ENCODE results near the gene NHS.

DNA sequence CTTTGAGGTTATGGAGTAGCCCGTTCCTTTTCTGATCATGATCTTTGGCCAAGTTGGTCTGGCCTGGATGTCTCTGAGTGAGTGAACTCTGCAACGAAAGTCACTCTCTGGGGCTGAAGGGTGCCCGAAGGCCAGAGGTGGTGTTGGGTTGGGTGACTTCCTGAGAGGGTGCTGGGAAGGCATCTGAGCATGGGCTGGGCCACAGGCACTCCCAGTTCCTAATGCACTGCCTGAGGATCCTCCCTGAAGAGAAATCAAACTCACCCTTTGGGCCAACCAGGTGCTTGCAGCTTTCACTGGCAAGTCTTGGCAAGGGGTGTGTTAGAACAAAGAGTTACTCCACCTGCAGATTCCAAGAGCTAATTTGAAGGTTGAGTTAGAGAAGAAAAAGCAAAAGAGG, 295.9 kb downstream of the NHS start:
- TF ChIP-seq, protein P1, sequence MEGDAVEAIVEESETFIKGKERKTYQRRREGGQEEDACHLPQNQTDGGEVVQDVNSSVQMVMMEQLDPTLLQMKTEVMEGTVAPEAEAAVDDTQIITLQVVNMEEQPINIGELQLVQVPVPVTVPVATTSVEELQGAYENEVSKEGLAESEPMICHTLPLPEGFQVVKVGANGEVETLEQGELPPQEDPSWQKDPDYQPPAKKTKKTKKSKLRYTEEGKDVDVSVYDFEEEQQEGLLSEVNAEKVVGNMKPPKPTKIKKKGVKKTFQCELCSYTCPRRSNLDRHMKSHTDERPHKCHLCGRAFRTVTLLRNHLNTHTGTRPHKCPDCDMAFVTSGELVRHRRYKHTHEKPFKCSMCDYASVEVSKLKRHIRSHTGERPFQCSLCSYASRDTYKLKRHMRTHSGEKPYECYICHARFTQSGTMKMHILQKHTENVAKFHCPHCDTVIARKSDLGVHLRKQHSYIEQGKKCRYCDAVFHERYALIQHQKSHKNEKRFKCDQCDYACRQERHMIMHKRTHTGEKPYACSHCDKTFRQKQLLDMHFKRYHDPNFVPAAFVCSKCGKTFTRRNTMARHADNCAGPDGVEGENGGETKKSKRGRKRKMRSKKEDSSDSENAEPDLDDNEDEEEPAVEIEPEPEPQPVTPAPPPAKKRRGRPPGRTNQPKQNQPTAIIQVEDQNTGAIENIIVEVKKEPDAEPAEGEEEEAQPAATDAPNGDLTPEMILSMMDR (IDR thresholded peaks at IDR 0.05; ENCODE audit: insufficient read depth, low read length), result no peak
- TF ChIP-seq, protein P2, sequence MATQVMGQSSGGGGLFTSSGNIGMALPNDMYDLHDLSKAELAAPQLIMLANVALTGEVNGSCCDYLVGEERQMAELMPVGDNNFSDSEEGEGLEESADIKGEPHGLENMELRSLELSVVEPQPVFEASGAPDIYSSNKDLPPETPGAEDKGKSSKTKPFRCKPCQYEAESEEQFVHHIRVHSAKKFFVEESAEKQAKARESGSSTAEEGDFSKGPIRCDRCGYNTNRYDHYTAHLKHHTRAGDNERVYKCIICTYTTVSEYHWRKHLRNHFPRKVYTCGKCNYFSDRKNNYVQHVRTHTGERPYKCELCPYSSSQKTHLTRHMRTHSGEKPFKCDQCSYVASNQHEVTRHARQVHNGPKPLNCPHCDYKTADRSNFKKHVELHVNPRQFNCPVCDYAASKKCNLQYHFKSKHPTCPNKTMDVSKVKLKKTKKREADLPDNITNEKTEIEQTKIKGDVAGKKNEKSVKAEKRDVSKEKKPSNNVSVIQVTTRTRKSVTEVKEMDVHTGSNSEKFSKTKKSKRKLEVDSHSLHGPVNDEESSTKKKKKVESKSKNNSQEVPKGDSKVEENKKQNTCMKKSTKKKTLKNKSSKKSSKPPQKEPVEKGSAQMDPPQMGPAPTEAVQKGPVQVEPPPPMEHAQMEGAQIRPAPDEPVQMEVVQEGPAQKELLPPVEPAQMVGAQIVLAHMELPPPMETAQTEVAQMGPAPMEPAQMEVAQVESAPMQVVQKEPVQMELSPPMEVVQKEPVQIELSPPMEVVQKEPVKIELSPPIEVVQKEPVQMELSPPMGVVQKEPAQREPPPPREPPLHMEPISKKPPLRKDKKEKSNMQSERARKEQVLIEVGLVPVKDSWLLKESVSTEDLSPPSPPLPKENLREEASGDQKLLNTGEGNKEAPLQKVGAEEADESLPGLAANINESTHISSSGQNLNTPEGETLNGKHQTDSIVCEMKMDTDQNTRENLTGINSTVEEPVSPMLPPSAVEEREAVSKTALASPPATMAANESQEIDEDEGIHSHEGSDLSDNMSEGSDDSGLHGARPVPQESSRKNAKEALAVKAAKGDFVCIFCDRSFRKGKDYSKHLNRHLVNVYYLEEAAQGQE (IDR thresholded peaks at IDR 0.05; ENCODE audit: insufficient replicate concordance, low read depth), result no peak
